NT2/D1 (cell line): ENCODE measurements around the gene DLG3.

Source experiments
- YY1 ChIP-seq: IDR thresholded peaks from 2 replicates; pipeline ENCODE4 v1.6.1; 2011; ENCODE audit not compliant: insufficient read length, insufficient read depth
- ZNF274 ChIP-seq: IDR thresholded peaks from 2 replicates; pipeline ENCODE4 v1.6.1; 2011; ENCODE audit warnings: mild to moderate bottlenecking, low read depth, low read length

- TF ChIP-seq YY1 (no peak), ZNF274 (no peak)
These were observed 90.6 kb downstream of the DLG3 start for GRCh38 chrX:70535198-70535597.
